NCI-H82 (cell line): ENCODE measurements around the gene SLIT3.

ENCODE experiments used
- DNase-seq: peaks from one replicate; lab custom pipeline; 2025; lab: John Stamatoyannopoulos, UW

Gene SLIT3

GRCh38 chr5:169080448-169080911, 220.5 kb downstream of the SLIT3 start:
- DNase-seq = no peak

DNA sequence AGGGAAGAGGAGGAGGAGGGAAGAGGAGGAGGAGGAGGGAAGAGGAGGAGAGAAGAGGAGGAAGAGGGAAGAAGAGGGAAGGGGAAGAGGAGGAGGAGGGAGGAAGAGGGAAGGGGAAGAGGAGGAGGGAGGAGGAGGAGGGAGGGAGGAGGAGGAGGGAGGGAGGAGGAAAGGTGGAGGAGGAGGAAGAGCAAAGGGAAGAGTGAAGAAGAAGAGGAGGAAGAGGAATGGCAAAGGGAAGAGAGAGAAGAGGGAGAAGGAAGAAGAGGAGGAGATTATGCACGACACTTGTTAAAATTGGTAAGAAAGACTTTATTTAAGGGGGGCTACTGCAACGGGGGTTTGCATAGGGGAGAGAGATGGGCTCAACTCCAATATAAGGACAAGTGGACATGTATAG, 221.2 kb downstream of the SLIT3 start:
- no peak for DNase-seq

DNA sequence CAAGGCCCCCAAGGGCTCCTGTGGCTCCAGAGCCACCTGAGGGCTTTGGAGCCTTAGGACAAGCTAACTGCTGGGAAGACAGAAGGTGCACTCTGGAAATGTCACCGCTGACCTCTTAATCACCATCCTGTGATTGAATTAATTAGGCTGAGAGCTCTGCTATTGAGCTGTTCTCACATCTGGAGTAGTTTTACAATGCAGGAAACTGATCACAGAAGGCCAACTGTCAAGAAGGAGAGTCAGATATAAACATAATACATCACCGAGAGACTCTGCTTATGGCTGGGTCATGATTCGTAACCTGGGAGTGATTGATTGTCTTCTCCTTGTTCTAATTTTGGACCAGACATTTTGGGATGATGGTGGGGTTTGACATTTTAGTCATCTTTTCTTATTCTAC, 226.1 kb downstream of the SLIT3 start:
- peak; percentile 91 for DNase-seq

DNA sequence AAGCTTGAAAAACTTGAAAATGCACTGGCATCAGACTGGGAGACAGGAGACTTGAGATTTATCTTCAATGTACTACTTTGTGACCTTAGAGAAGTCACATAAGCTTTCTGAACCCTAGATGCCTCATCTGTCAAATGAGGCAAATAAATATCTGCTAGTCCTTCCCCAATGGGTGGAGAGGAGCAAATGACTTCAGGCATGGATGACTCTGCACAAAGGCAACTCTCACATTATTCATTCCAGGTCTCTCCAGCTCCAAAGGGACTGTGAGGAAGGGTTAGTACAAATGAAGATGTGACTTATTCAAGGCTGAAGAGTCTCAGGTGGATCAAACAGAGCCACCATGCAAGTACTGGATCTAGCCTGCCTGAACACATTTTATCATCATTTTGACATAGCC, 228.7 kb downstream of the SLIT3 start:
- DNase-seq = no peak

DNA sequence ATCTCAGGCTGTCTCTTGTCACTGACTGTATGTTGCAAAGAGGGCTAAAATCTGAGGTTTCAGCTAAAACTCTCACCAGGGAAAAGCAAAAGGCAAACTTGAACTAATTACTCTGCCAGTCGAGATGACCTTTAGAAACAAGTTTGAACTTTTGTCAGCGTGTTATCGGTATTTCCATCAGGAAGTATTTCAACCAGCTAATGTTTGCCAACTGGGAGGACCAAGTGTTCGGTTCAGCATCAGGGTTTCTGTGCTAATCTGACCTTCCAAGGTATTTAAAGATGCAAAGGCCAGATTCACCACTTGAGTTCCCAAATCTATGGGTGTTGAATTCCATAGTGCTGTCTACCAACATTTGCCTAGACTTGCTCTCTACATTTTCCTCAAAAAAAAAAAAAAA, 230.5 kb downstream of the SLIT3 start:
- no peak for DNase-seq

- DNase-seq = peak; percentile 33
Measured at GRCh38 chr5:169067751-169068173, 233.2 kb downstream of the SLIT3 start.

DNA sequence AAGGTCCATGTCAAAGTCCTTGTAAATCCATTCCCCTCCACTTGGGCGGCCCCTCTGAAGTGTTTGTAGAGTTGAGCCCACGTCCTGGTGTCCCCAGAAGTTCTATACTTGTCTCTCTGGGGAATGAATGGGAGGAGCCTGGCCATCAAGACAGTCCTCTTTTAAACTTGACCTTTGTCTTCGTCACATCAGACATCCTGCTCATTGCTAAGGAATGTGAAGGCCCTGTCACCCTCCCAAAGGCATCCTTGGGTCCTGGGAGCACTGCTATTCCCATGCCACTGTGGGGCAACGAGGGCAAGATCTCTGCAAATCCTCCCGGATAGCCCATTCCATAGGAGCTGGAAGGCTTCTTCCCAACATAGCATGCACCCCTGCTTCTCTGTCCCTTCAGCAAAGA, 235.5 kb downstream of the SLIT3 start:
- DNase-seq = no peak

DNA sequence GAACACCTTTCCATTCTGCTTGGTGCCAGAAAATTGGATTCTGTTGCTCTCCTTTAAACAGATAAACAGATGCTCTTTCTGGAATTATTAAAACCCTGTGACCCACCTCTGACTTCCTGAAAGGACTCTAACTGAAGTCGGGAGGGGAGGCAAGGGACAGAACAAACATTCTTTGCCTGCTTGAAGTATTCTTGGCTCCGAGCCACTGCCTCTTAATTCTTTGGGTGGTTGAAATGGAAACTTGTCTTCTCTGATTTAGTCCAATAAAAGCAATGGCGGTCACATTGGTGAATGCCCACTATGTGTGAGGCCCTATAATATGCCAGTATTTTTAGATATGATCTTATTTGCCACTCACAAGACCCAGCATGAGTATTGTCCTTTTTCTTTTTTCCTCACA, 236.8 kb downstream of the SLIT3 start:
- peak; percentile 51 for DNase-seq

DNA sequence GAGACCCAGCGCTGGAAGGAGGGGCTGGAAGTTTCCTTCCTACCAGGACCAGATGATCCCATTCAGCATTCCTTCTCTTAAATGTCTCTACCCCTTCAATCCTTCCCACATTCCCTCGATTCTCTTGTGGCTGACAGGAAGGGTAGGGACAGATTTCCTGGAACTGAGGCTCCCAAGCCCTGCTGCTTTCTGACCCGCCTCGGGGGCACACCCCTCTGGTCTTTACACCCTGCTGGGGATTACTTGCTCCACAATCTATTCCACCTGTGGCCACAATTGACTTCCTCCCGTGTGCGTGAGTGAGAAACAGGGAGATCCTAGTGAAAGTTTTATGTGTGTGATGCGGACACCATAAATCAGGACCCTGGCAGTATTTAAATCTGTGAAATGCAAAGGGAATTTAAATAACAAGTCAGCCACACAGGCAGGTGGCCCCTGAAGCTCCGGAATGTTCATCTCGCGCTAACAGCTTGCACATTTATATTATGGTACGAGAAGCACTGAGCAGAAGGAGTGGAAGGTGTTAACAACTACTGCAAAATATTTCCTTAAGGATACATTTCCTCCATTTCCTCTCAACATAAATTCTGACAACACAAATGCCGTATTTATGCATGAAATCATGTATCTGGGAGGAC, 237.5 kb downstream of the SLIT3 start:
- DNase-seq = no peak

DNA sequence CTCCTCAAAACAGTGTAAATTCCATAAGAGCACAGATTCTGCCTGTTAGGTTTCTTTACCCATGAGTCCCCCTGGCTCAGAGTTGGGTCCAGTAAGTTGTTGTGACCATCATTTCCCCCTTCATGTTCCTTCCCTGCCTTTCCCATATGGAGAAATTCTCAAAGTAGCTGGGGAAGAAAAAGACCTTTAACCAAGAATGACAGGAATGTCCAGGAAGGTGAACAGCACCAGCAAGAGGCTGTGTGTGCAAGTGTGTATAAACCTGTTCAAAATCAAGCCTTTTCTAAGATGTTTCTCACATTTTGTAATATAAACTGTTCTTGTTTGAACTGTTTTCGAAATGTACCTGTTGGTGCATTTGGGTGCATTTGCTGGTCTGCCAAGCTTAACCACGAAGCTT, 238.2 kb downstream of the SLIT3 start:
- no peak for DNase-seq

DNA sequence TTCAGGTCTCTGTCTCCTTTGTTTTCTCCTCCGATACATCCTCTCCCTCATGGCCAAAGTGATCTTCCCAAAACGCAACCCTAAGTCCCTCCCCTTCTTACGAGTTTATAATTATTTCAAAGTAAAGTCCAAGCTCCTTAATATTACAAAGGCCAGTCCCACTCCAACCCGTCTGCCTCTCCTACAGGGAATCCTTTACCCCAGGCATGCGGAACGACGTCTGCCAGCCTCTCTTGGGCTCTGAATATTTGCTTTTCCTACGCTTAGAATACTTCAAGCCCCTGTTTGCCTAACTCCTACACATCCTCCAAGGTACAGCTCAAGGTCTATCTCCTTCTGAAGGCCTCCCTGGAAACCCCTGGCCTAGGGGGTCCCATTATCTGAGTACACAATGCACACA, 246.4 kb downstream of the SLIT3 start:
- DNase-seq = no peak

DNA sequence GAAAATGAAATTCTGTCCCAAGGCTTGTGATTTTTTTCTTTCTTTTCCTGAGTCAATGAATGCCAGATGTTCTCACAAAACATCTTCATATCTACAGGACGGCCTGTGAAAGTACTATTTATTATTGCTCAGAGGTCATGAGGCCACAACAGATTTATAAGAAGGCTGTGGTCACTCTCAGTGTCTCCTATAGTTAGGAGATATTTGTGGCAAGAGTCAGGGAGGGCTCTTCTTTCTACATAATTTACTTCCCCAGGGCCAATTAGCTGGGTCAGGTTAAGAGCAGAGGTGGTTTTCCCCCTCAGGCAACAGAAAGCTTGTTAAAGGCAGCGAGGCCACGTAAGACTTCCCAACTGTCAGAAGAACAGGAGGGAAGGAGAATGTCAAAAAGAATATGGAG, 248.7 kb downstream of the SLIT3 start:
- DNase-seq = no peak

- DNase-seq = peak; percentile 57
Measured at GRCh38 chr5:169051351-169051750, 249.6 kb downstream of the SLIT3 start.

GRCh38 chr5:169050636-169051035, 250.3 kb downstream of the SLIT3 start:
- no peak for DNase-seq

- no peak for DNase-seq
Measured at GRCh38 chr5:169050146-169050571, 250.8 kb downstream of the SLIT3 start.

- no peak for DNase-seq
Measured at GRCh38 chr5:169049712-169050111, 251.2 kb downstream of the SLIT3 start.

- no peak for DNase-seq
Measured at GRCh38 chr5:169048181-169049125, 252.5 kb downstream of the SLIT3 start.

- no peak for DNase-seq
Measured at GRCh38 chr5:169044962-169045361, 256.0 kb downstream of the SLIT3 start.

DNA sequence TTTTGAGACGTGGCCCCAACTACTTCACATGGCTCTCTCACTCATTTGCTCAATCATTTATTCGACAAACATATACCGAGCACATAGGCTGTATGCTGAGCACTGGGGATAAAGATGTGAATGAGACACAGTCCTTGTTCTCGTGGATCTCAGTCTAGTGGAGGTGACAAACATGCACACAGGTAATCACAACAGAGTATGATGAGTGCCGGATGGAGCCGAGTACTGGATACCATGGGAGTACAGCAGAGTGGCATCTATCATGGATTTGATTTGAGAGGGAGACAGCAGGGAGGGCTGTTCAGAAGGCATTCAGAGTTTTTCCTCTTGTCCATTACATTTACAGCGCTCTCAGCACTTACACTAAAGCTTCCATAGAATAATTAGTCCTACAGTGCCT, 259.8 kb downstream of the SLIT3 start:
- no peak for DNase-seq

DNA sequence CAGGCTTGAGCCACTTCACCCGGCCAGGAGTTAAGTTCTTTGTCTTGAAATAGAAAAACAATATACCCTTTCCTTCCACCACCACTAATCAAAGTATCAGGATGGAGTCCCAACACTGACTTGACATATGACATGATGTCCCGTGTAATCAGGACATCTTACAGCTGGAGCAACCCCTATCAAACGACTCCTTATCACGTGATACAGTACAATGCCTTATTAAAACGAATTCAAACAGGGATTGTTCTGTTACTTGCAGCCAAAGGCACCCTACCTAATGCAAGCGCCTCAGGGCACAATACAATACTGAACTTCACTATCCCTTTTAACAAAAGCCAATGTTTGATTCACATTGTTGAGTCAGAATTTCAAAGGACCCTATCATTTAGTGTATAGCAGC, 261.3 kb downstream of the SLIT3 start:
- DNase-seq = no peak

GRCh38 chr5:169037466-169037865, 263.5 kb downstream of the SLIT3 start:
- peak; percentile 8 for DNase-seq

DNA sequence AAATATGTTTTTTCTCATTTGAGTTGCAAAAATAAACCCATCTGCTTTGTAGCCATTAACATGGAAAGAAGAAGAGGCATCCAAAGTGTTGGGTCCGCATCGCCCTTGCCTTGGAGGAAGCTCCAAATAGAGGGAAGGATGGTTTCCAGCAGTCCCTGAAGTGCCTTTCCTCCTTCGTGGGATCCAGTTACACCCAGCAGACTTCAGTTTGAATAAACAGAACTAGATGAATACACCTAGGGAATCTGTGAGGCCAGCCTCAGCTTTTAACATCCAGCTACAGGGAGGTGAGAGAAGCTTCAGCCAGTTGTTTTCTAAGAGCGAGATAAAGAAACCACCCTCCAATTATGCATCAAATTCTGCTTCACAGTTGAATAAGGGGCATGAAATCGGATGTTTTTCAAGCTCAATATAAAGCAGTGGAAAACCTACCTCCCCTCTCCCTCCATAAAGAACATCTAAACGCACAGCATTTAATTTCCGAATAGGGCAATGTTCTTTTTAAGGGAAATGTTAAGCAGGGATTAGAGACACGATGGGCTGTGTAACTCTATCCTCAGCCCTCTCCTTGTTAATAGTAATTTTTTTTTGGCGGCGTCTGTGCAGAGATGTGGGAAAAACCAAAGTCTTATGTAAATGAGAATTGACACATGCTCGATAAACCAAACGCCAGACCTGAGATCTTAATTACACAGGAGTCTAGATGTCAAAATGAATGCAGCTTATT, 264.7 kb downstream of the SLIT3 start:
- peak; percentile 51 for DNase-seq
